HG03066 (cell line): Measurements from ENCODE around the gene FLNA.

Experiments used
- ATAC-seq: cut with Tn5 transposase; IDR thresholded peaks from one replicate; pipeline ENCODE4 v1.9.1; 2021; ENCODE audit warnings: low read depth; ENCODE audit not compliant: unreplicated experiment

FLNA gene

GRCh38 chrX:154362085-154362742, 12.2 kb downstream of the FLNA start:
- ATAC-seq = no peak

GRCh38 chrX:154360155-154360713, 14.2 kb downstream of the FLNA start:
- ATAC-seq = no peak

- ATAC-seq = no peak
Measured at GRCh38 chrX:154359362-154360154, 14.9 kb downstream of the FLNA start.

GRCh38 chrX:154358829-154359228, 15.6 kb downstream of the FLNA start:
- ATAC-seq = no peak

- no peak for ATAC-seq
Measured at GRCh38 chrX:154358011-154358410, 16.4 kb downstream of the FLNA start.

- no peak for ATAC-seq
Measured at GRCh38 chrX:154357205-154357604, 17.2 kb downstream of the FLNA start.

GRCh38 chrX:154356596-154356995, 17.8 kb downstream of the FLNA start:
- ATAC-seq = no peak

- ATAC-seq = no peak
Measured at GRCh38 chrX:154355776-154356140, 18.7 kb downstream of the FLNA start.

- ATAC-seq = no peak
Measured at GRCh38 chrX:154355094-154355775, 19.2 kb downstream of the FLNA start.

GRCh38 chrX:154354516-154354915, 19.9 kb downstream of the FLNA start:
- ATAC-seq = no peak

GRCh38 chrX:154354013-154354412, 20.4 kb downstream of the FLNA start:
- no peak for ATAC-seq

- no peak for ATAC-seq
Measured at GRCh38 chrX:154353172-154353843, 21.1 kb downstream of the FLNA start.

GRCh38 chrX:154352466-154352865, 22.0 kb downstream of the FLNA start:
- no peak for ATAC-seq

- no peak for ATAC-seq
Measured at GRCh38 chrX:154352012-154352401, 22.4 kb downstream of the FLNA start.

GRCh38 chrX:154351183-154352011, 23.0 kb downstream of the FLNA start:
- no peak for ATAC-seq

- no peak for ATAC-seq
Measured at GRCh38 chrX:154350429-154351182, 23.8 kb downstream of the FLNA start.

GRCh38 chrX:154349979-154350378, 24.5 kb downstream of the FLNA start:
- no peak for ATAC-seq

GRCh38 chrX:154349359-154349935, 25.0 kb downstream of the FLNA start:
- ATAC-seq = no peak
